HG03442 (cell line): Measurements from ENCODE around the gene ALPI.

Experiments used
- ATAC-seq: cut with Tn5 transposase; IDR thresholded peaks from one replicate; pipeline ENCODE4 v1.9.1; 2021; ENCODE audit warnings: mild to moderate bottlenecking, moderate library complexity; ENCODE audit not compliant: unreplicated experiment

Gene ALPI

DNA sequence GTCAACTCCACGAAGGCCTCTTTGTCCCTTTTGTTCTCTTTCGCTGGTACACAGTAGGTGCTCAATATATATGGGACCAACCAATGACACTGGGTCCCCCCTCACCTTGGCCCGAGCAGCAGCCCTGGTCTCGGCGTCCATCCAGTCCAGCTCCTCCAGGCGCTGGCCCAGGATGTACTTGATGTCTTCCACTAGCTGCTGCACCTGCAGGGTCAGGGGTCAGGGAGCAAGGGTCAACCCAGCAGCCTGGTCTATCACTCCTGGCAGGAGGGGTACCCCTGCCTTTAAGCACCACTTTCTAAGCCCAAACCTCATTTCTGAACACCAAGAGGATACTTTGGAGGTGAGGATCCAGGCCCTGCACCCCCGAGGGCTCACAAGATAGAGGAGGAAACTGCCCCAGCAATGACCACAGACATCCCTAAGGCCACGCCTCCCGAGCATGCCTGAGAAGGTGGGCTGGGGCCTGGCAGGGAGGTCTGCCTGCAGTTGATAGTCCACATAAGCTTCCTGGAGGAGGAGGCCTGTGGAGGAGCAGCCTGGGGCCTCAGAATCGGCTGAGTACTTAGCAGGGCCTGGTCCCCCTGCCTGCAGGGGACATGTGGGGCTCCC is 27.5 kb downstream of the ALPI start:
- ATAC-seq: no peak

DNA sequence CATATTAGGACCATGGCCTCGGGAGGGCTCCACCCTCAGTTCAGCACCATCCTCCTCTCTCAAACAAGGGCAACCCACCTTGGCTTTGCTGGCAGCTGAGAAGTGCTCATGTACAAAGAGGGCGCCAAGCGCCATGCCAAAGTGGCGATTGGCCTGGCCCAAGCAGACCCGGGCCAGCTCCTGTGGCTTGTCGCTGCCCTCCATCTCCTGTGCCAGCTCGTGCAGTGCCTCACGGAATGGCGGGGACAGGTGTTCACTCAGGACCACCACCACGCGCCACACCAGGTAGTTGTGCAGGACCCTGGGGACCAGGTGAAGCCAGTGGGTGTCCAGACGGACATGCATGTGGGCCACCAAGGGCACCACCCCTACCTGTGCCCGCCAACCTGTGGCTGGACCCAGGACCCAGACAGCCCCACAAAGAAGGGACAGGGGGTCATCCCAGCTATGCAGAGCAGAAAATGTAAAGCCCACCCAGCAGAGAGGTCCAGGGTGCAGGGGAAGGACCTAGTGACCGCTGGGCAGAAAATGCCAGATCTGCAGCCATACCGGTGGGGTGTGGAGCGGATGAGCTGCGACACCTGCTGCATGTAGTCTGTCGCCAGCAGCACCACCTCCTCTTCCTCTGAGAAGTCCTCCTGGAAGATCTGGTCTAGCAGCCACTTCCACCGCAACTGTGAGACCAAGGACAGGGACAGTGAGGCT is 28.1 kb downstream of the ALPI start:
- ATAC-seq: no peak

DNA sequence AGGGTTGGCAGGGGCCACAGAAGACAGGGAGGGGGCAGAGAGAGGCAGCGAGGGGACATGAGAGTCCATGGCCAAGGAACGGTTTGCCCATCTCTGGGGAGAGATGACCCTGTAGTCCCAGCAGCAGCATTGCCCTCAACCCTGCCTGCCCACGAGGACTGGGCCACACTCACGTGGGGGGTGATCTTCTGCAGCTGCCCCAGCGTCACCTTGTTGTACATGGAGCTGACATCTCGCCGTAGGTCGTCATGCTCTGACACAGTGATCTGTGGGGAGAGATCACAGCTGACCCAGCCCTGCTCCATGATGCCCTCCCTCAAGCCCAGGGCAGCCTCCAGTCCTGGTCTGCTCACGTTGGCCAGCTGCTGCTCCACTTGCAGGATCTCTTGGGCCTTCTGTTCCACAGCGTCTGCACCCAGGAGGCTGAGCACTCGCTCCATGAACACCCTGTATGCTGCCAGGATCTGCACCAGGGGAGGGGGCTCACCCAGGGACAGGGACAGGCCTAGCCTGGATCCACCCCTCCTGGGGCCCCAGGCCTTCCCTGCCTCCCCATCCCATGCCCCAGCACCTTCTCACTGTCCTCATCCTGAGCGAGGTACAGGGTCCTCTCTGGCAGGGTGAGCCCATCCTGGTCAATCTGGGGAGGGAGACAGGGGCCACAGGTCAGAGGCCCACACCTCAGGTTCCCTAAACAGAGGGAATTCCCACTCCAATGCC is 28.8 kb downstream of the ALPI start:
- ATAC-seq: no peak

DNA sequence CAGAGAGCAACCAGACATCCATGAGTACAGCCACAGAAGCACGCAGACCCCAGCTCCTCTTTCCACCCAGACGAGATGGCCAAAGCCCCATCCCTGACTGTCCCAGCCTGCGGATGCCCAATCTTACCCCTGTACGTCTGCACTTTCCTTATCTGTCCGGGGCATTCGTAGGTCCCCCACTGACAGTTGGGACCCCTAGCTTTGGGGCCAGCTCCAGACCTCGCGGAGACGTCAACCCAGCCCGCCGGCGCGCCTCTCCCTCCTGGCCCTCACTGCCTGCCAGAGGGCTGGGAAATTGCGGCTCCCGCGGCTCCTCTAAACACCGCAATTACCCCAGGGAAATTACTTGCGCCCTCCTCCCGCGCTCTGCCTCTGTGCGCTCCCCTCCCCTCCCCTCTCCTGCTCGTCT is 29.4 kb downstream of the ALPI start:
- no peak for ATAC-seq

DNA sequence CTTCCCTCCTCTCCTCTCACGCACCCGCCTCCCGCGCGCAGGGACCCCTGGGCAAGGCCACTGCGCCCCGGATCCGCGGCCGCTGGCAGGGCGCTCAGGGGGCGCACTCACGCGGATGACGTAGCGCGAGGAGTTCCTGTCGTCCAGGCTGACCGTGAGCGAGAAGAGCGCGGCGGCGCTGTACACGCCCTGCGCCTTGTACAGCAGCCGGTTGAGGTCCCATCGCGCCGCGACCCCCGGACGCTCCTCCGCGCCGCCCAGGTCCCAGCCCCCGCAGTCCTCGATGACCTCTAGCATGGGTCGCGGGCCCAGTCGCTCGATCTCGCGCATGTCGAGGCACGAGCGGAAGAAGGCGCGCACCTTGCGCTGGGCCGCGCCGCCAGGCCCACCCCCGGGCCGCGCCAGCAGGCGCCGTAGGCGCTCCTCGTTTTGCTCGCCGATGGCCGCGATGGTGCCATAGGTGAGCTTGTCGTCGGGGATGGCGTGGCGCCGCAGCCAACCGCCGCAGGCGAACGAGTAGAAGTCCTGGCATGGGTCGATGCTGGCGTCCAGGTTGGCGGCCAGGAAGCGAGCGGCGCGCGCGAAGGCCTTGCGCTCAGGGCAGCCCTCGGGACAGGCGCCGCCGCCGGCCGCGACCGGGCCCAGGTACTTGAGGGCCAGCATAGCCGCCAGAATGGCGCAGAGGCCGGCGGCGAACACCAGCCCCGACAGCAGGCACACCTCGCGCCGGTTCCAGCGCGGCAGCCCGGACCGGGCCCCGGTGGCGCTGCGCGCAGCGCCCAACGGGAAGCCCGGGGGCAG is 30.0 kb downstream of the ALPI start:
- no peak for ATAC-seq

DNA sequence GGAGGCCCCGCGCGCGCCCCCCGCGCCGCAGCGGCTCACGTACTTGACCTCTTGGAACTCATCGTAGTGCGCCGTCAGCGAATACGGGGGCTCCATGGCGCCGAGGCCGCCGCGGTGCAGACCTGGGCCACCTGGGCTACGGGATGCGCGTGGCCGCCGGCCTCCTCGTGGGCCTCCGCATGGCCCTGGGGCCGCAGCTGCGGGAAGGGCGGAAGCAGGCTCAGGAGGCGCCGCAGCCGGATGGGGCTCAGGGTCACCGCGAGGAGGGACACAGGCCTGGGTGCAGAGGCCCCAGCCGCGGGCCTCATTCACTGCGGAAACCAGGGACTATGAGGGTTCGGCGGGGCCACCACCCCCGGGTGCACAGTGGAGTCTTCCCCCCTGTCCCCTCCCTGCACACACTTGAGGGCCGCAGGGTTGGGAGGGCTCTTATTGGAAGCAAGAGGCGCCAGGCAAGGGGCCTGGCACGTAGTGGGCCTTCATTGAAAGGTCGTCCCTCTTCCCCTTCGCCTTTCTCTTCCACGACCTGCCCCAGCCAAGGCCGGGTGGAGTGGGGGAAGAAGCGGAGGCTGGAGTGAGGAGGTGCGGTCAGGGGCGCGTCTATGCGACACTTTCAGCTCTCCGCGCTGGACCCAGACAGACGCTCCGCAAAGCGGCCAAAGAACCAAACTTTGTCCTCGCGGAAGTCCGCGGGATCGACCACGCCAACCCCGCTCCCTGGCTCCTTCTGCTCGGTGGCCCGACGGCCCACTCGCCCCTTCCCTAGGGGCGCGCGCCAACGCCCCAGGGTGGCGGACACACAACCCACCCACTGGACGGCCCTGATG is 30.8 kb downstream of the ALPI start:
- ATAC-seq: no peak

DNA sequence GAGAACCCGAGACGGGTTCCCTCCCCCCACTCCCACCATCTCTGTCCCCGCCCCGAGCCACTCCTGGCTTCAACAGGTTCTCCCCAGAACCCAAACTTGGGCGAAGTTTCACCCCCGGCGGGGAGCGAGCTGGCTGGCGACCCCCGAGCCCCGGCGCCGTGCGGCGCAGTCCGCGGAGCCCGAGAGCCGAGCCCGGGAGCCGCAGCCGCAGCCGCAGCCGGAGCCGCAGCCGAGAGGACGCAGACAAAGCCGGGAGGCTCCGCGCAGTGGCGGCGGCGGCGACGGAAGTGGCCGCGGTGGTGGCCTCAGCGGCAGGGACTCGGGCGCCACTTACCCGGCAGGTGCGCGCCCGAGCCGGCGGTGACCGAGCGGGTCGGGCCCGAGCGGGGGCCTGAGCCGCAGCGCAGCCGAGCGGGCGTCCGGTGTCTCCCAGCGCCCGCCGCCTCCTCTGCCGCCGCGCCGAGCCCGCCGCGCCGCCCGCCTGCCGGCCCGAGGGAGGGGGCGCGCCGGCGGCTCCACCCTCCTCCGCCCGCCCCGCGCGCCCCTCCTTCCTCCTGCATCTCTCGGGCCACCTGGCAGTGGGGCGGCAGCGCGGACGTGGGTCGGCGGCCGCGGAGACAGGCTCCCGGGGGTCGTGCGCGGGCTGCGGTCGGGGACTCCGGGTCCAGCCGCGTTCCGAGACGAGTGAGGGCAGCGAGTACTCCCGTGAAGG is 31.6 kb downstream of the ALPI start, which contains the start of gene ECEL1:
ECEL1 (minus strand) TSS at position 450 of the 712 bp plus-strand sequence. CDS start 1,181 bp downstream, outside the sequence.
- ATAC-seq: no peak

DNA sequence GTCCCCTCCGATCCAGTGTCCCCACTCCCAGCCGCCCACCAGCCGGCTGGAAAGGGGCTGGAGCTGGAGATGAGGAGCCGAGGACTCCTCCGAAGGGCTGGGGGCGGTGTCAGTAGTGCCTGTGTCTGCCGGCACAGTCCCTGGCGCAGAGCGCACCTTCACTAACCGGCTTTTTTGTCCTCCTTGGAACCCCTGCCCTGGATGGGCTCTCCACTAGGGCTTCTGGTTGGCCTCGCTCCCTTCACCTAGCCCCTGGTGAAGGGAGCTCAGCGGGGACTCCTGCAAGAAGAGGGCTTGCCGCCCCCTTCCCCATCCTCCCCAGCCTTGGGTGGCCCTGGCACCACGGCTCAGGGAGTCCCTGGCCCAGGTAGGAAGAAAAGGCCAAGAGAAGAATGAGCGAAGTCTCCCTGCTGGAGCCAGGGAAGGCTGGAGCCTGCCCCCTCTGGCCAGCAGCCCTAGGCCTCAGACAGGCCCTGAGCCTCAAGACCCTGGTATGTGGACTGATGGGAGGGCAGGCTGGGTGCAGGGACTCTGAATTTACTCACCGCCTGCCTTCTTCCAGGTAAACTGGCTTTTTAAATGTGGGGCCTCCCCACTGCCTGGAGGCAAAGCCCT is 32.3 kb downstream of the ALPI start:
- no peak for ATAC-seq

DNA sequence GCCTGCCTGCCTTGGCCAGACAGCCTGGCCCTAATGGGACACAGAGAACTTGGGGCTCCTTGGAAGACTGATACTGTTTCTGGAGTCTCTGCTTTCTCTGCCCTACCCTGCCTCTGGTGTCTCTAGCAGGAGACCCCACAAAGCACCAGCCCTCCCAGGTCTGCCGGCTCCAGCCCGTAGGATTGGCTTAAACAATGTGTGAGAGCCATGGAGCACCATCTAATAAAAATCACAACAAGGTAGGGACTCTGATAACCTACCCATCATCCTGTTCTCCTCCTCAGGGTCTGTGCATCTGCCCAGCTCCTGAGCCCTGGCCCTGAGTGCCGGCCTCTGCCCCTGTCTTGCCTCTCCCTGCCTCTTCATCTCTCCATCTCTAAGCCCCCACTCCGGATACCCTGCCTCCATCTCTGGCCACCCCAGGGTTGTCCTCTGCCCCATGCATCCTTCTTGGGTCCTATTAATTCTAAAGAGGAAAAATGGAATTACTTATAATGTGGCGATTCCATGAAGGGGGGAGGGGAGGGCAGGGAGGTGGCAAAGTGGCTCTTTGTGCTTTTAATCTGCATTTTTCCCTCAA is 32.9 kb downstream of the ALPI start:
- no peak for ATAC-seq

DNA sequence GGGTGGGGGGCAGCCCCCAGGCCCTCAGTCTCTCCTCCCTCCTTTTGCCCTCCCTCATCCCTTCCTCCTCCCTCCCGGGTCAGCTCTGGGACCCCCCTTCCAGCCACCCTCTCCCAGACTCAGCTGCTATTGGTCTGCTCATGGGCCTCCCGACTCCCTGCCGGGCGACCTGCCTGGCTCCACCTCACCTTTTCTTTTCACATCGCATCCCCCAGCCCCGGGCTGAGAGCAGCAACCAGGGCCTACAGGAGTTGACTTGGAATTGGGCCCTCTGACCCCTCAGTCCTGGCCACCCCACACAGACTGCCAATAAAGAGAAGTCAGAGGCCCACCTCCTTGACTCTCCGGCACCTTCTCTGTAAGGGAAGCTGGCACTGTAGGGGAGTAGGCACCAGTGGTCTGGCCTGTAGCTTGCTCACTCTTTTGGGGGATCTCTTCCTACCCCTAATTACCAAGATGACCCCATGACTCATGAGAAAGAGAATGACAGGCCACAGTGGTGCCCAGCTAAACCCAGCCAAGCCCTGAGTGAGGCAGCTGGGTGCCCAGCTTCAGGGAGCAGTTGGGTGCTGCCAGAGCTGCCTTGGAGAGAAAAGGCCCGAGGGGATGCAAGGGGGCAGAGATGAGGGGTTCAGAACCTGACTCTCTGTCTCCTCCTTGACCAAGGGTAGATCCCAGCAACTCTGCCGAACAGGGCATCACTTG is 33.7 kb downstream of the ALPI start:
- ATAC-seq: no peak

DNA sequence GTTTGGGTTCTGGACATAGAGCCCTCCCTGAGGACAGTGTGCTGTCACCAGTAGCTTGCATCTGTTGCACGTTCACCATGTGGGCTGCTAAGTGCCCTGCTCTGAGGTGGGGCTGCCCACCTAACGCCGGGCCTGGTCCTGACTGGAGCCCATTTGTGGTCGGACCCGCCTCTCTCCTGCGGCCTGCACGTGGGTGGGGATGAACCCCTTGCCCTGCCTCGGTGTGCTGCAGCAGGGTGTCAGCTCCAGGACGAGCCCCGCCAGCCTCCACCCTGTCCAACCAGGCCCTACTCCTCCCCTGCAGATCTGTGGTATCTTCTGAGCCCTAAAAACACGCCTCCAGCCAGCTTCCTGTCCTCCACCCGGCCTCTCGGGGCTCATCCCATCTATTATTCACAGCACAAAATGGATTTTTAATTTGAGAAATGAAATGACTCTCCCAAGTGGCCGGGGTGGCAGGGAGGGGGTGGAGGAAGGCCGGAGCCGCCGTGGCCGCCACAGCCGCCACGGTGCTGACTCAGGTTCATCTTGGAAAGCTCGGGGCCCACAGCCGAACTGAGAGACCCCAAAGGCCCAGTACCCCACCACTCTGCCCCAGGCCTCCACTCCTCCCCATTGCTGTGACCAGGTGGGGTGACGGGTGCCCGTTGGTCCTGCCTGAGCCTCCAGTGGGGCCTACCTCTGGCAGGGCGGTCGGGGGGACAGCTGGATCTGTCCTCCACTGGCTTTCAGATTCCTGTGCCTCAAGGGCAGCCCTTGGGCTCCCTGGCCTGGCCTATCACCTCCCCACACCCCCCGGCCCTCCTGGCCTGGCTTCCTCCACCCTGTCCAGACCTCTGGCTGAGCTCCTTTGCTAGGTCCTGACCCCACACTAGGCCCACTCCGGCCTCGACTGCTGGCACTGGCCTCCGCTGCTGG is 34.5 kb downstream of the ALPI start:
- no peak for ATAC-seq

DNA sequence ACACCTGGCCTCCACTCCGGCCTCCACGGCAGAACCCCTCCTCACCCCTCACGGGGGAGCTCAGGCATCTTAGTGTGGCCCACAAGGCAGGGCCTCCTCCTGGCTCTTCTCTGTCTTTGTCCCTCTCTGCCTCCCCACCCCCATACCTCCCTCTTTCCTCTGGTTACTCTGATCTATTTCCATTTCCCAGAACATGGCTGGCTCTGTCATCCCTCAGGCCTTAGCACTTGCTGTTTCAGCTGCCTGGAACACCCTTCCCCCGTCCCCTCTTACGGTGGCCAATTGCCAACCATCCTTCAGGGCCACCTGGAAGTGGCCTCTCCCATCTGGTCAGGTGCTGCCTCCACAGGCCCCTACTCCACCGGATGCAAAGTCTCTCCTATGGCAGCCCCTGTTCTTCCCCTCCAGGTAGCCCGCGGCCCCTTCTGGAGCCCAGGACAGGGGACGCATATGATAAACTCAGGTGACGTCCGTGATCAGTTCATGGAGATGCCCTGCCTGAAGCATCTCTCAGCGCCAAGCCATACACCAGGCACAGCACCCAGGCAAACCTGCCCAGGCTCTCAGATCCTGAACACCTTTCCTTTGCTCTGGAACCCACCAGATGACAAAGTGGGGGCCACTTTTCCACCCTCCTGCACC is 35.3 kb downstream of the ALPI start:
- no peak for ATAC-seq

DNA sequence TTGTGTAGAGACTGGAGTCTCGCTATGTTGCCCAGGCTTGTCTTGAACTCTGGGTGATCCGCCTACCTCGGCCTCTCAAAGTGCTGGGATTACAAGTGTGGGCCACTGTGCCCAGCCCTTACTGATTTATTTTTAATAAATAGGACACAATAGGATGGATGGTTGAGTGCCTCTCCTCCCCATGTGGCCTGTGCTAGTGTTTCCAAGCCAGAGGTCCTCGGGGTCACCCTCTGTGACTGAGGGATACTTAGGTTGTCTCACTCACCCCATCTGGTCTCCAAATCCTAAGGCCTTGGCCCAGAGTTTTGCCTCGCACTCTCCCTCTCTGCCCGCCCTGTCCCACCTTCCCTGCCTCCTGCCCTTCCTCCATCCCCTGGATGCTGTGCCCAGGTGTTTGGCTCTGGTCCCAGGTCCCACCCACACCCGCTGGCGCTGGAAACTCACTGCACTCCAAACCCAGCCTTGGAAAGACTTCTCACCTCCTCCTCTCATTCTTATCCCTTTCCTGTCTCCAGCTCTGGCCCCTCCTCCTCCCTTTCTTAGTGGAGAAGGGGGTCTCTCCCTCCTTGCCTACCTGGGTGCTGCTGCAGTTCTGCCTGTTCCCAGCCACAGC is 36.4 kb downstream of the ALPI start:
- ATAC-seq: no peak

DNA sequence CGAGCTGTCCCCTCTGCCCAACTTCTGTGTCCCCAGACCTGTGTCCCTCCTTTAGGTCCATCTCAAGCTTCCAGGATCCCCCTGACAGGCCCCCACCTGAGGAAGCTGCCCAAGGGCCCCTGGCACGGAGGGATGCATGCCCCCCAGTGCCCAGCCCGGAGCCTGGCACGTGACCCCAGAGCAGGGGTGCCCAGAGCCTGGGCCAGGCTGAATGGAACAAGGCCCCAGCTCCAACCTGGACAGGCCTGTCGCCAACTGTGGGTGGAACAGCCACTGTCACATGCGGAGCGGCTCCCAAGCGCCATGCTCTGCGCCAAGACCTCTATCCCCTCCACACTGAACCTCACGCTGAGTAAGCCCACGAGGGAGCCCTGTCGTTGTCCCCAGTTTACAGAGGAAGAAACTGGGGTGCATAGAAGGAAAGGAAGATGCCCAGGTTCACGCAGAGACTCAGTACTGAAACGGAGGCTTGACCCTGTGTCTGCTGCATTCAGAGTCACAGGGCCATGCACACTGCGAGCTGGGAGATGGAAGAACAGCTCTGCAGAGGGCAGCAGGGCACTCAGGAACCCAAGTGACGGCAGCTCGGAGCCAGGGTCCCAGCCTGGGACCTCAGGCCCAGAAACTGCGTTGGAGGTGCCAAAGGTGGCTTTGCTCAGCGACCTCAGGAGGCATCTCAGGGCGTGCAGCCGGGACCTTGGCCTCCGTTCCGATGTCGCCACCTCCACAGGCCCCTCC is 37.2 kb downstream of the ALPI start:
- no peak for ATAC-seq

DNA sequence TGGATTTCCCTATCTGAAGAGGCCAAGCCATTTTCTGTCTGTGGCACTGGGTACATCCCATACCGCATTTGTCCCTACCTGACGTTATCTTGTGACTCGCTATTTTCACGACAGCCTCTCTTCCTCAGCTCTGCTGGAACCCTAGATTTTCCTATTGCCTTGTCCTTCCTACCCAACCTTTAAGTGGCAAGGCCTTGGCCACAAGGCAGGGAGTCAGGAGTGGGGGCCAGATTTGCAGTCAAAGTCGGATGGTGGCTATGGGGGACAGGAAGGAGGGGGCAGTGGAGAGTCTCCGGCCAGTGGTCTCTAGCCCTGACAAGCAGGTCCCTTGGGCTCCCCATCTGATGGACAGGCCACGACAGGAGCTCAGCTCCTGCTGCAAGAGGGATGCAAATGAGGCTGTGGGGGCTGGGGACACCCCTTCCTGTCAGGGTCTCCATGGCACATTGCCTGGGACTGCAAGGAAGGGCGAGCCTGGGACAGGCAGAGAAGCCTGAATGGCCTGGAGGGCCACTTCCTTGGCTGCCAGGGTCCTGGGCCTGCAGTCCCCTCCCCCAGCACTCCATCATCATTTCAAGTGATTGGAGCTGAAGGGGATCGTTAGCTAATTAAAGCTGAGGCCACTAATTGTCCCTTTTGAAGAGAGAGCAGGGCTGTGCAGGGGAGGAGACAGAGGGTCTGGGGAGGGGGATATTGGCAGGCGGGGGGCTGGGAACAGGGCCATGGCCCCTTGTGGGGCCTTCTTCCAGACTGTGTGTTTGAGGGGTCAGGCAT is 37.9 kb downstream of the ALPI start:
- no peak for ATAC-seq
